Lower leg skin (tissue), 3 donors: ENCODE results near the gene SLC12A3.

Source experiments
- CTCF ChIP-seq, 3 donors: fragments of 450-650 bp; IDR thresholded peaks; one replicate each; pipeline ENCODE4 v1.5.1; 2016; ENCODE audit warnings: antibody characterized with exemption in 3 of 3, mild to moderate bottlenecking in 3 of 3, moderate library complexity in 2 of 3
- POLR2A ChIP-seq, 2 donors: fragments of 450-650 bp; IDR thresholded peaks; one replicate each; pipeline ENCODE4 v1.6.1; 2016 to 2017; ENCODE audit warnings: antibody characterized with exemption in 2 of 2, mild to moderate bottlenecking in 1 of 2, moderate library complexity in 1 of 2

- TF ChIP-seq CTCF (IDR thresholded peaks at IDR 0.05), result no peak
- TF ChIP-seq POLR2A (IDR thresholded peaks at IDR 0.05), result no peak
Measured at GRCh38 chr16:56862776-56863175, 2.2 kb upstream of the SLC12A3 start.
